PC-9 (cell line): ENCODE measurements around the gene TCHHL1.

Source experiments
- EZH2 ChIP-seq: fragments of 200-600 bp; sonication (generic); IDR thresholded peaks from 2 replicates; pipeline ENCODE4 v1.8.0; 2017; ENCODE audit warnings: antibody characterized with exemption, low read depth
- TF ChIP-seq, protein P1 (sequence below): fragments of 200-600 bp; sonication (generic); conservative IDR thresholded peaks from 2 replicates; pipeline ENCODE4 v1.6.1; 2017; ENCODE audit warnings: mixed run types, antibody characterized with exemption, mild to moderate bottlenecking, moderate library complexity

DNA sequence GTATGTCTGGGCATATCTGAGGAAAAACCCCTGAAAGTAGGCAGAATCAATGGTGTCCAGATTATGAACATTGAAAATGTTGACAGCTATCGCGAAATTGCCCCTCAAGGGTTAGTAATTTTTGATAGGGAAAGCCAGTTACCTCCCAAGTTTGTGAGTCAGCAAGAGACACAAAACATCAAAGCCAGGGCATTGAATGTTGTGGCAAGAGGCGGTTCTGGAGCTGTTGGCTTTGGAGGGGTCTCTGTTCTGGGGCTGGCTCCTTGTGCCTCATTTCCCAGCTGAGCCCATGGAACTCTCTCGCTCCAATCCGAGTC, 41.5 kb downstream of the TCHHL1 start:
- TF ChIP-seq, protein P1, sequence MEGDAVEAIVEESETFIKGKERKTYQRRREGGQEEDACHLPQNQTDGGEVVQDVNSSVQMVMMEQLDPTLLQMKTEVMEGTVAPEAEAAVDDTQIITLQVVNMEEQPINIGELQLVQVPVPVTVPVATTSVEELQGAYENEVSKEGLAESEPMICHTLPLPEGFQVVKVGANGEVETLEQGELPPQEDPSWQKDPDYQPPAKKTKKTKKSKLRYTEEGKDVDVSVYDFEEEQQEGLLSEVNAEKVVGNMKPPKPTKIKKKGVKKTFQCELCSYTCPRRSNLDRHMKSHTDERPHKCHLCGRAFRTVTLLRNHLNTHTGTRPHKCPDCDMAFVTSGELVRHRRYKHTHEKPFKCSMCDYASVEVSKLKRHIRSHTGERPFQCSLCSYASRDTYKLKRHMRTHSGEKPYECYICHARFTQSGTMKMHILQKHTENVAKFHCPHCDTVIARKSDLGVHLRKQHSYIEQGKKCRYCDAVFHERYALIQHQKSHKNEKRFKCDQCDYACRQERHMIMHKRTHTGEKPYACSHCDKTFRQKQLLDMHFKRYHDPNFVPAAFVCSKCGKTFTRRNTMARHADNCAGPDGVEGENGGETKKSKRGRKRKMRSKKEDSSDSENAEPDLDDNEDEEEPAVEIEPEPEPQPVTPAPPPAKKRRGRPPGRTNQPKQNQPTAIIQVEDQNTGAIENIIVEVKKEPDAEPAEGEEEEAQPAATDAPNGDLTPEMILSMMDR: no peak
- TF ChIP-seq EZH2: no peak
